HepG2 (cell line): ENCODE data around the gene NHERF2. TPM values are rescaled to one million over a fixed set of nuclear protein-coding genes. Genes with fewer than 3 reads are reported as not detected.

Experiments
- CBX1 ChIP-seq: IDR thresholded peaks from one replicate; pipeline ENCODE4 v1.6.1; 2016; ENCODE audit warnings: antibody characterized with exemption, low read depth
- CC2D1A ChIP-seq: sonication (generic); formaldehyde crosslinking; IDR thresholded peaks from 2 replicates; pipeline ENCODE4 v1.8.1; 2023; ENCODE audit warnings: mild to moderate bottlenecking, missing genetic modification reagents
- E2F1 ChIP-seq: sonication (generic); formaldehyde crosslinking; IDR thresholded peaks from 2 replicates; pipeline ENCODE4 v1.5.0; 2020; ENCODE audit warnings: missing genetic modification reagents
- GATAD2A ChIP-seq: IDR thresholded peaks from 2 replicates; pipeline ENCODE4 v1.6.1; 2016
- HNRNPH1 ChIP-seq: fragments of 200-400 bp; formaldehyde crosslinking; optimal IDR thresholded peaks from 2 replicates; pipeline ENCODE3; 2017; ENCODE audit warnings: mild to moderate bottlenecking, low read depth, low read length
- HNRNPL ChIP-seq: fragments of 200-400 bp; formaldehyde crosslinking; IDR thresholded peaks from 2 replicates; pipeline ENCODE4 v1.6.1; 2017; ENCODE audit warnings: mild to moderate bottlenecking, low read depth, low read length
- KDM2A ChIP-seq: sonication (generic); formaldehyde crosslinking; IDR thresholded peaks from 2 replicates; pipeline ENCODE4 v1.4.0; 2020; ENCODE audit warnings: low read depth, missing genetic modification reagents, borderline replicate concordance
- KLF11 ChIP-seq: IDR thresholded peaks from 2 replicates; pipeline ENCODE4 v1.6.1; 2016; ENCODE audit warnings: missing compliant biosample characterization
- NFE2L2 ChIP-seq: fragments of 150-350 bp; IDR thresholded peaks from 2 replicates; pipeline ENCODE4 v1.6.1; 2014; ENCODE audit warnings: low read length
- PHF20 ChIP-seq: sonication (generic); formaldehyde crosslinking; IDR thresholded peaks from 2 replicates; pipeline ENCODE4 v1.5.0; 2020; ENCODE audit warnings: mild to moderate bottlenecking, missing genetic modification reagents
- PITX1 ChIP-seq: sonication (generic); formaldehyde crosslinking; IDR thresholded peaks from 2 replicates; pipeline ENCODE4 v1.5.1; 2020; ENCODE audit warnings: mild to moderate bottlenecking, missing genetic modification reagents
- SETDB1 ChIP-seq: sonication (generic); formaldehyde crosslinking; IDR thresholded peaks from 2 replicates; pipeline ENCODE4 v1.5.1; 2020; ENCODE audit warnings: missing genetic modification reagents, mild to moderate bottlenecking, borderline replicate concordance
- SMYD3 ChIP-seq: sonication (generic); formaldehyde crosslinking; IDR thresholded peaks from 2 replicates; pipeline ENCODE4 v1.8.1; 2023; ENCODE audit warnings: mild to moderate bottlenecking, missing genetic modification reagents
- SOX13 ChIP-seq, 3 experiments: fragments of 450-650 bp in 1 of 3; sonication (generic) in 1 of 3; formaldehyde crosslinking in 1 of 3; IDR thresholded peaks in 2 of 3; conservative IDR thresholded peaks in 1 of 3; 2 replicates each; pipeline versions ENCODE4 v1.5.0 to v1.6.1; 2016 to 2020; ENCODE audit warnings: antibody characterized with exemption in 1 of 3, mild to moderate bottlenecking in 1 of 3, missing compliant biosample characterization in 1 of 3, missing genetic modification reagents in 1 of 3, moderate library complexity in 1 of 3
- ZBTB34 ChIP-seq: sonication (generic); formaldehyde crosslinking; IDR thresholded peaks from 2 replicates; pipeline ENCODE4 v1.8.0; 2022; ENCODE audit warnings: mild to moderate bottlenecking, missing genetic modification reagents
- ZNF225 ChIP-seq: sonication (generic); formaldehyde crosslinking; IDR thresholded peaks from 2 replicates; pipeline ENCODE4 v1.4.0; 2020; ENCODE audit warnings: mild to moderate bottlenecking, missing genetic modification reagents
- ZNF337 ChIP-seq: sonication (generic); formaldehyde crosslinking; IDR thresholded peaks from 2 replicates; pipeline ENCODE4 v1.5.1; 2020; ENCODE audit warnings: missing genetic modification reagents, low read depth, mild to moderate bottlenecking, borderline replicate concordance
- ZNF512 ChIP-seq: sonication (generic); formaldehyde crosslinking; IDR thresholded peaks from 2 replicates; pipeline ENCODE4 v1.4.0; 2020; ENCODE audit warnings: mild to moderate bottlenecking, missing genetic modification reagents
- ZNF543 ChIP-seq: sonication (generic); formaldehyde crosslinking; IDR thresholded peaks from 2 replicates; pipeline ENCODE4 v1.4.0; 2020; ENCODE audit warnings: mild to moderate bottlenecking, missing genetic modification reagents
- ZNF546 ChIP-seq: sonication (generic); formaldehyde crosslinking; conservative IDR thresholded peaks from 2 replicates; pipeline ENCODE4 v1.8.1; 2023; ENCODE audit warnings: mild to moderate bottlenecking, missing genetic modification reagents
- ZNF703 ChIP-seq: sonication (generic); formaldehyde crosslinking; IDR thresholded peaks from 2 replicates; pipeline ENCODE4 v1.5.1; 2020; ENCODE audit warnings: missing genetic modification reagents, mild to moderate bottlenecking, moderate library complexity, borderline replicate concordance
- polyA plus RNA-seq, 8 experiments: library from polyadenylated mRNA; depleted of rRNA in 3 of 8; stranded (reverse) in 7 of 8; unstranded in 1 of 8; fragments of >200 nt; fragmentation: Illumina TruSeq in 4 of 8; extraction: Trizol in 4 of 8; gene quantifications; 2 replicates each; pipeline versions ENCODE4 v1.2.1 to v1.2.3, GENCODE V29; 2011 to 2016; ENCODE audit warnings: low read depth in 4 of 8, missing spikeins in 1 of 8, mixed read lengths in 1 of 8; ENCODE audit not compliant: insufficient read depth in 1 of 8
- total RNA-seq, 5 experiments: library from RNA; depleted of rRNA; stranded (reverse); fragments of >200 nt; fragmentation: Illumina TruSeq; extraction: Trizol; gene quantifications; 2 replicates each; pipeline ENCODE4 v1.2.3, GENCODE V29; 2016; ENCODE audit warnings: low read depth in 1 of 5
- TF ChIP-seq, protein P1 (sequence below): IDR thresholded peaks from 2 replicates; pipeline ENCODE4 v1.6.1; 2016; ENCODE audit warnings: control low read depth
- TF ChIP-seq, protein P2 (sequence below): IDR thresholded peaks from 2 replicates; pipeline ENCODE4 v1.6.1; 2016; ENCODE audit warnings: low read depth, borderline replicate concordance

The NHERF2 gene
- total and polyA plus RNA-seq, 2 of the 13 experiments (the other 11 are each of a cell fraction or from before 2014, with no cell fraction given) = 23.7 to 39.3 TPM

DNA sequence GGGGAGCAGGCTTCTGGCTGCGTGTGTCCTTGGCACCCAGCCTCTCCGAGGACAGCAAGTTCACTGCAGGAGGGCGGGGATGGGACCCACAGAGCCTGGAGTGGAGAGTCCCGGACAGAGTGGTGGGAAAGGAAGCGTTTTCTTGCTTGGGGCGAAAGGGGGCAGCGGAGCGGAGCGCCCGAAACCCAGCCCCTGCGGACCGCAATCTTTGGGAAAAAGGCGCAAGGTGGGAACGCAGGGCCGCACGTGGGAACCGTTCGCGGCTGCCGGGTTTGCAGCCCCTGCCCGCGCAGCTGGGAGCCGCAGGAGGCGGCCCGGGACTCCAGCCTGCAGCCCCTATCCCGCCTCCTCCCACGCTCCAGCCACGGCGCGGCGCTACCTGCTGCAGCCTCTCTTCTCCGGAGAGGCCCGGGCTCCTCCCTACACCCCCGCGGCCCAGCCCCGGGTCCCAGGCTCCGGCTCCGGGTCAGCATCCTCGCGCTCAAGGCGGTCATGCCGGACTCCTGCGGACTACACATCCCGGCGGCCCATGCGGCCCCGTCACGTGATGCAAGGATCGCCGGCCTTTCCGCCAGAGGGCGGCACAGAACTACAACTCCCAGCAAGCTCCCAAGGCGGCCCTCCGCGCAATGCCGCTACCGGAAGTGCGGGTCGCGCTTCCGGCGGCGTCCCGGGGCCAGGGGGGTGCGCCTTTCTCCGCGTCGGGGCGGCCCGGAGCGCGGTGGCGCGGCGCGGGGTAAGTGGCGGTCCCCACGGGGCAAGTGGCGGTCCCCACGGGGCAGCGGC, 20.8 kb downstream of the NHERF2 start, which contains the start of the genes NTHL1 and TSC2 (continued):
- no peak for TF ChIP-seq ZBTB34
- TF ChIP-seq ZNF337 (CRISPR knock-in tag) = no peak
- no peak for TF ChIP-seq CC2D1A (CRISPR knock-in tag)
- no peak for TF ChIP-seq HNRNPH1
- TF ChIP-seq, protein P1, sequence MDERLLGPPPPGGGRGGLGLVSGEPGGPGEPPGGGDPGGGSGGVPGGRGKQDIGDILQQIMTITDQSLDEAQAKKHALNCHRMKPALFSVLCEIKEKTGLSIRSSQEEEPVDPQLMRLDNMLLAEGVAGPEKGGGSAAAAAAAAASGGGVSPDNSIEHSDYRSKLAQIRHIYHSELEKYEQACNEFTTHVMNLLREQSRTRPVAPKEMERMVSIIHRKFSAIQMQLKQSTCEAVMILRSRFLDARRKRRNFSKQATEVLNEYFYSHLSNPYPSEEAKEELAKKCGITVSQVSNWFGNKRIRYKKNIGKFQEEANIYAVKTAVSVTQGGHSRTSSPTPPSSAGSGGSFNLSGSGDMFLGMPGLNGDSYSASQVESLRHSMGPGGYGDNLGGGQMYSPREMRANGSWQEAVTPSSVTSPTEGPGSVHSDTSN (CRISPR knock-in tag) = no peak
- TF ChIP-seq SMYD3 (CRISPR knock-in tag) = no peak
- peak; percentile 66 for TF ChIP-seq GATAD2A (CRISPR knock-in tag)
- TF ChIP-seq SETDB1 (CRISPR knock-in tag) = no peak
- no peak for TF ChIP-seq SOX13 (IDR thresholded peaks at IDR 0.05)
- TF ChIP-seq SOX13 (CRISPR knock-in tag; conservative IDR thresholded peaks at IDR 0.05 in 1 of 2, IDR thresholded peaks at IDR 0.05 in 1 of 2) = no peak; a peak in 1 of 4 replicates
- TF ChIP-seq PHF20 (CRISPR knock-in tag) = peak; percentile 84
- peak; percentile 22 for TF ChIP-seq CBX1
- peak; percentile 74; the same call in 1 of the 2 replicates for TF ChIP-seq KDM2A (CRISPR knock-in tag)
- peak; percentile 74; the same call in 1 of the 2 replicates for TF ChIP-seq HNRNPL
- TF ChIP-seq ZNF225 (CRISPR knock-in tag) = peak; percentile 56; the same call in 1 of the 2 replicates
- TF ChIP-seq ZNF546 = 0 out of 2 replicates have a peak, but pooled peaks have one; percentile 49
- no peak for TF ChIP-seq NFE2L2
- no peak for TF ChIP-seq KLF11 (CRISPR knock-in tag)
- TF ChIP-seq E2F1 (CRISPR knock-in tag) = 0 out of 2 replicates have a peak, but pooled peaks have one; percentile 72
- no peak for TF ChIP-seq ZNF512
- TF ChIP-seq ZNF703 (CRISPR knock-in tag) = peak; percentile 57; the same call in 1 of the 2 replicates
- peak; percentile 61 for TF ChIP-seq PITX1 (CRISPR knock-in tag)
- TF ChIP-seq, protein P2, sequence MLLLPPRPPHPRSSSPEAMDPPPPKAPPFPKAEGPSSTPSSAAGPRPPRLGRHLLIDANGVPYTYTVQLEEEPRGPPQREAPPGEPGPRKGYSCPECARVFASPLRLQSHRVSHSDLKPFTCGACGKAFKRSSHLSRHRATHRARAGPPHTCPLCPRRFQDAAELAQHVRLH (CRISPR knock-in tag) = no peak
- TF ChIP-seq ZNF543 = peak; percentile 76
